HG03159 (cell line): ENCODE measurements around the gene EFNA2.

Source experiments
- ATAC-seq: cut with Tn5 transposase; IDR thresholded peaks from one replicate; pipeline ENCODE4 v1.9.1; 2021; ENCODE audit warnings: mild to moderate bottlenecking, moderate library complexity; ENCODE audit not compliant: unreplicated experiment

The EFNA2 gene

GRCh38 chr19:1283207-1283916 is 2.3 kb upstream of the EFNA2 start:
- no peak for ATAC-seq

- no peak for ATAC-seq
Measured at GRCh38 chr19:1283917-1284292, 1.8 kb upstream of the EFNA2 start.

GRCh38 chr19:1284293-1284978 is 1.2 kb upstream of the EFNA2 start:
- no peak for ATAC-seq

GRCh38 chr19:1284979-1285736 is 515 bp upstream of the EFNA2 start:
- ATAC-seq = no peak

GRCh38 chr19:1286487-1287353 is 1.0 kb downstream of the EFNA2 start:
- ATAC-seq = no peak

- no peak for ATAC-seq
Measured at GRCh38 chr19:1287354-1288225, 1.9 kb downstream of the EFNA2 start.

GRCh38 chr19:1288226-1288612 is 2.5 kb downstream of the EFNA2 start:
- no peak for ATAC-seq

GRCh38 chr19:1288833-1289685 is 3.4 kb downstream of the EFNA2 start:
- no peak for ATAC-seq

GRCh38 chr19:1289686-1290025 is 4.0 kb downstream of the EFNA2 start:
- ATAC-seq = no peak

- no peak for ATAC-seq
Measured at GRCh38 chr19:1290196-1290702, 4.6 kb downstream of the EFNA2 start.

- no peak for ATAC-seq
Measured at GRCh38 chr19:1290703-1291651, 5.3 kb downstream of the EFNA2 start.

GRCh38 chr19:1291761-1292418 is 6.2 kb downstream of the EFNA2 start:
- no peak for ATAC-seq

- ATAC-seq = no peak
Measured at GRCh38 chr19:1292419-1293151, 6.9 kb downstream of the EFNA2 start.

GRCh38 chr19:1293782-1294604 is 8.3 kb downstream of the EFNA2 start:
- ATAC-seq = no peak

- ATAC-seq = no peak
Measured at GRCh38 chr19:1294688-1295087, 9.0 kb downstream of the EFNA2 start.
